Measurements from ENCODE around the gene TRIM29. TPM values are rescaled to one million over a fixed set of nuclear protein-coding genes. Genes with fewer than 3 reads are reported as not detected.

Gene TRIM29
- total and polyA plus RNA-seq, 2 of the 13 experiments (the other 11 are each of a cell fraction or from before 2014, with no cell fraction given), result 0.86 TPM

DNA sequence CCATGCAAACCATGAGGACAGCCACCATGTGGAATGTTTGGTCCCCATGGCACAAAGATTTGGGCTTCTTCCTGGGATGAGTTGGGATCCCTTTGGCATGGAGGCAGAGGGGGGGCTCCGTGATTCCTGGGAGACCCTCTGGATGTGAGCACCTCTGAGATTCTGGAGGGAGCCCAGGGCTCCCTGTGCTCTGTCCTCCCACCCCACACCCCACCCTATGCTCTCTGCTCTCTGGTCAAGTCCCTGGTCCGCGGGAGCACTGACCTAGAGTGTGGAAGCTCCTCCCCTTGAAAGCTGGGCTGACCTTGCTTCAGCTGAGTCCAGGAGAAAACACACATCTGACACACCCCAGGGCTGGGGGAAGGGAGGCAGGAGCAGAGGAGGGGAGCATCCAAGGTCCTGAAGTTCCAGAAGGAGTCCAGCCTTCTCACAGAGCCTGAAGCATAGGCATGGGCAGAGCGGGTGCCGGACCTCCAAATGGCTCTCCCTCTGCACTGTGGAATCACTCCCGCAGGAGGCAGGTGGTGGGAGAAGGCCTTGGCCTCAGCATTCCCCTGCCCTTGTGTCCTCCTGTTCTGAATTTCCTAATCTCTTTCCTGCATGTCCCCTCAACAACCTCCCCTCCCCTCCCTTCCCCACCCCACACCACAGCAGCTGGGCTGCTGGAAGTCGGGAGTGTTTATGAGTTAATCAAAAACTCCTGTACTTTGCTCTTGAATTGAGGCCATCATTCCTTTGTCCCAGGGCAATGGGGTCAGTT lies 47.2 kb upstream of the TRIM29 start (continued):
- TF ChIP-seq KLF11 (CRISPR knock-in tag; IDR thresholded peaks at IDR 0.05) (no peak), SP140L (CRISPR knock-in tag; IDR thresholded peaks at IDR 0.05; ENCODE audit: borderline replicate concordance) (no peak), ELF3 (CRISPR knock-in tag; IDR thresholded peaks at IDR 0.05) (peak; percentile 33; the same call in 1 of the 2 replicates), CREM (IDR thresholded peaks at IDR 0.05) (peak; percentile 72), CREM (CRISPR knock-in tag; IDR thresholded peaks at IDR 0.05) (no peak), ZNF20 (CRISPR knock-in tag; IDR thresholded peaks at IDR 0.05) (no peak), ZNF746 (CRISPR knock-in tag; IDR thresholded peaks at IDR 0.05) (peak; percentile 76; the same call in 1 of the 2 replicates), PAWR (CRISPR knock-in tag; IDR thresholded peaks at IDR 0.05; ENCODE audit: borderline replicate concordance) (no peak), CBX2 (IDR thresholded peaks at IDR 0.05; ENCODE audit: low read depth, low read length) (no peak), CBX2 (CRISPR knock-in tag; IDR thresholded peaks at IDR 0.05; ENCODE audit: low read depth) (no peak), ZNF550 (CRISPR knock-in tag; IDR thresholded peaks at IDR 0.05; ENCODE audit: borderline replicate concordance) (no peak), CC2D1A (CRISPR knock-in tag; IDR thresholded peaks at IDR 0.05) (no peak), ZNF713 (CRISPR knock-in tag; IDR thresholded peaks at IDR 0.05) (no peak)
- TF ChIP-seq, protein P1, sequence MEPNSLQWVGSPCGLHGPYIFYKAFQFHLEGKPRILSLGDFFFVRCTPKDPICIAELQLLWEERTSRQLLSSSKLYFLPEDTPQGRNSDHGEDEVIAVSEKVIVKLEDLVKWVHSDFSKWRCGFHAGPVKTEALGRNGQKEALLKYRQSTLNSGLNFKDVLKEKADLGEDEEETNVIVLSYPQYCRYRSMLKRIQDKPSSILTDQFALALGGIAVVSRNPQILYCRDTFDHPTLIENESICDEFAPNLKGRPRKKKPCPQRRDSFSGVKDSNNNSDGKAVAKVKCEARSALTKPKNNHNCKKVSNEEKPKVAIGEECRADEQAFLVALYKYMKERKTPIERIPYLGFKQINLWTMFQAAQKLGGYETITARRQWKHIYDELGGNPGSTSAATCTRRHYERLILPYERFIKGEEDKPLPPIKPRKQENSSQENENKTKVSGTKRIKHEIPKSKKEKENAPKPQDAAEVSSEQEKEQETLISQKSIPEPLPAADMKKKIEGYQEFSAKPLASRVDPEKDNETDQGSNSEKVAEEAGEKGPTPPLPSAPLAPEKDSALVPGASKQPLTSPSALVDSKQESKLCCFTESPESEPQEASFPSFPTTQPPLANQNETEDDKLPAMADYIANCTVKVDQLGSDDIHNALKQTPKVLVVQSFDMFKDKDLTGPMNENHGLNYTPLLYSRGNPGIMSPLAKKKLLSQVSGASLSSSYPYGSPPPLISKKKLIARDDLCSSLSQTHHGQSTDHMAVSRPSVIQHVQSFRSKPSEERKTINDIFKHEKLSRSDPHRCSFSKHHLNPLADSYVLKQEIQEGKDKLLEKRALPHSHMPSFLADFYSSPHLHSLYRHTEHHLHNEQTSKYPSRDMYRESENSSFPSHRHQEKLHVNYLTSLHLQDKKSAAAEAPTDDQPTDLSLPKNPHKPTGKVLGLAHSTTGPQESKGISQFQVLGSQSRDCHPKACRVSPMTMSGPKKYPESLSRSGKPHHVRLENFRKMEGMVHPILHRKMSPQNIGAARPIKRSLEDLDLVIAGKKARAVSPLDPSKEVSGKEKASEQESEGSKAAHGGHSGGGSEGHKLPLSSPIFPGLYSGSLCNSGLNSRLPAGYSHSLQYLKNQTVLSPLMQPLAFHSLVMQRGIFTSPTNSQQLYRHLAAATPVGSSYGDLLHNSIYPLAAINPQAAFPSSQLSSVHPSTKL (CRISPR knock-in tag; IDR thresholded peaks at IDR 0.05), result peak; percentile 72
- TF ChIP-seq, protein P2, sequence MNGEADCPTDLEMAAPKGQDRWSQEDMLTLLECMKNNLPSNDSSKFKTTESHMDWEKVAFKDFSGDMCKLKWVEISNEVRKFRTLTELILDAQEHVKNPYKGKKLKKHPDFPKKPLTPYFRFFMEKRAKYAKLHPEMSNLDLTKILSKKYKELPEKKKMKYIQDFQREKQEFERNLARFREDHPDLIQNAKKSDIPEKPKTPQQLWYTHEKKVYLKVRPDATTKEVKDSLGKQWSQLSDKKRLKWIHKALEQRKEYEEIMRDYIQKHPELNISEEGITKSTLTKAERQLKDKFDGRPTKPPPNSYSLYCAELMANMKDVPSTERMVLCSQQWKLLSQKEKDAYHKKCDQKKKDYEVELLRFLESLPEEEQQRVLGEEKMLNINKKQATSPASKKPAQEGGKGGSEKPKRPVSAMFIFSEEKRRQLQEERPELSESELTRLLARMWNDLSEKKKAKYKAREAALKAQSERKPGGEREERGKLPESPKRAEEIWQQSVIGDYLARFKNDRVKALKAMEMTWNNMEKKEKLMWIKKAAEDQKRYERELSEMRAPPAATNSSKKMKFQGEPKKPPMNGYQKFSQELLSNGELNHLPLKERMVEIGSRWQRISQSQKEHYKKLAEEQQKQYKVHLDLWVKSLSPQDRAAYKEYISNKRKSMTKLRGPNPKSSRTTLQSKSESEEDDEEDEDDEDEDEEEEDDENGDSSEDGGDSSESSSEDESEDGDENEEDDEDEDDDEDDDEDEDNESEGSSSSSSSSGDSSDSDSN (CRISPR knock-in tag; IDR thresholded peaks at IDR 0.05), result peak; percentile 63
- TF ChIP-seq, protein P3, sequence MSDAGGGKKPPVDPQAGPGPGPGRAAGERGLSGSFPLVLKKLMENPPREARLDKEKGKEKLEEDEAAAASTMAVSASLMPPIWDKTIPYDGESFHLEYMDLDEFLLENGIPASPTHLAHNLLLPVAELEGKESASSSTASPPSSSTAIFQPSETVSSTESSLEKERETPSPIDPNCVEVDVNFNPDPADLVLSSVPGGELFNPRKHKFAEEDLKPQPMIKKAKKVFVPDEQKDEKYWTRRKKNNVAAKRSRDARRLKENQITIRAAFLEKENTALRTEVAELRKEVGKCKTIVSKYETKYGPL (CRISPR knock-in tag; IDR thresholded peaks at IDR 0.05), result no peak
- TF ChIP-seq, protein P4, sequence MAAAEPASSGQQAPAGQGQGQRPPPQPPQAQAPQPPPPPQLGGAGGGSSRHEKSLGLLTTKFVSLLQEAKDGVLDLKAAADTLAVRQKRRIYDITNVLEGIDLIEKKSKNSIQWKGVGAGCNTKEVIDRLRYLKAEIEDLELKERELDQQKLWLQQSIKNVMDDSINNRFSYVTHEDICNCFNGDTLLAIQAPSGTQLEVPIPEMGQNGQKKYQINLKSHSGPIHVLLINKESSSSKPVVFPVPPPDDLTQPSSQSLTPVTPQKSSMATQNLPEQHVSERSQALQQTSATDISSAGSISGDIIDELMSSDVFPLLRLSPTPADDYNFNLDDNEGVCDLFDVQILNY (CRISPR knock-in tag; conservative IDR thresholded peaks at IDR 0.05), result no peak
- TF ChIP-seq, protein P5, sequence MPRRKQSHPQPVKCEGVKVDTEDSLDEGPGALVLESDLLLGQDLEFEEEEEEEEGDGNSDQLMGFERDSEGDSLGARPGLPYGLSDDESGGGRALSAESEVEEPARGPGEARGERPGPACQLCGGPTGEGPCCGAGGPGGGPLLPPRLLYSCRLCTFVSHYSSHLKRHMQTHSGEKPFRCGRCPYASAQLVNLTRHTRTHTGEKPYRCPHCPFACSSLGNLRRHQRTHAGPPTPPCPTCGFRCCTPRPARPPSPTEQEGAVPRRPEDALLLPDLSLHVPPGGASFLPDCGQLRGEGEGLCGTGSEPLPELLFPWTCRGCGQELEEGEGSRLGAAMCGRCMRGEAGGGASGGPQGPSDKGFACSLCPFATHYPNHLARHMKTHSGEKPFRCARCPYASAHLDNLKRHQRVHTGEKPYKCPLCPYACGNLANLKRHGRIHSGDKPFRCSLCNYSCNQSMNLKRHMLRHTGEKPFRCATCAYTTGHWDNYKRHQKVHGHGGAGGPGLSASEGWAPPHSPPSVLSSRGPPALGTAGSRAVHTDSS (CRISPR knock-in tag; conservative IDR thresholded peaks at IDR 0.05), result no peak

All from HepG2 (cell line).